T-helper 17 cell (primary cell): ENCODE data around the gene CDC37L1. TPM values are rescaled to one million over a fixed set of nuclear protein-coding genes. Genes with fewer than 3 reads are reported as not detected.

Experiments
- ATAC-seq: fragments of 150-1000 bp; cut with Tn5 transposase; 2 replicates; pipeline ENCODE4 v1.10.0; 2021; ENCODE audit warnings: mild to moderate bottlenecking, moderate library complexity
- DNase-seq, 3 donors: peaks; one replicate each; pipeline versions ENCODE4 v3.0.0 to v3.0.0-alpha.2; 2020 to 2021
- H3K9me3 ChIP-seq: one replicate; pipeline ENCODE4 v1.7.0; 2013; ENCODE audit warnings: low read length, mild to moderate bottlenecking; ENCODE audit not compliant: control insufficient read depth, poor library complexity, severe bottlenecking
- H3K27ac Mint-ChIP-seq: one replicate; pipeline ENCODE4 v1.8.0; 2022; ENCODE audit warnings: mild to moderate bottlenecking, moderate library complexity, mixed read lengths
- H3K27me3 Mint-ChIP-seq: one replicate; pipeline ENCODE4 v1.8.0; 2022; ENCODE audit warnings: mixed read lengths
- H3K36me3 Mint-ChIP-seq: one replicate; pipeline ENCODE4 v1.8.0; 2022; ENCODE audit warnings: low read depth, mixed read lengths
- H3K4me1 Mint-ChIP-seq: one replicate; pipeline ENCODE4 v1.8.0; 2022; ENCODE audit warnings: mild to moderate bottlenecking, mixed read lengths
- H3K4me3 Mint-ChIP-seq: one replicate; pipeline ENCODE4 v1.8.0; 2022; ENCODE audit warnings: mild to moderate bottlenecking, moderate library complexity, mixed read lengths
- total RNA-seq, 4 donors: library from RNA in 2 of 4; stranded (reverse) in 2 of 4; gene quantifications; one replicate each; pipeline ENCODE4 v1.2.3 and lab custom pipeline; 2022 to 2026

Gene CDC37L1
- total RNA-seq, 2 donors from 2014 or later: 18.2 to 20.1 TPM

DNA sequence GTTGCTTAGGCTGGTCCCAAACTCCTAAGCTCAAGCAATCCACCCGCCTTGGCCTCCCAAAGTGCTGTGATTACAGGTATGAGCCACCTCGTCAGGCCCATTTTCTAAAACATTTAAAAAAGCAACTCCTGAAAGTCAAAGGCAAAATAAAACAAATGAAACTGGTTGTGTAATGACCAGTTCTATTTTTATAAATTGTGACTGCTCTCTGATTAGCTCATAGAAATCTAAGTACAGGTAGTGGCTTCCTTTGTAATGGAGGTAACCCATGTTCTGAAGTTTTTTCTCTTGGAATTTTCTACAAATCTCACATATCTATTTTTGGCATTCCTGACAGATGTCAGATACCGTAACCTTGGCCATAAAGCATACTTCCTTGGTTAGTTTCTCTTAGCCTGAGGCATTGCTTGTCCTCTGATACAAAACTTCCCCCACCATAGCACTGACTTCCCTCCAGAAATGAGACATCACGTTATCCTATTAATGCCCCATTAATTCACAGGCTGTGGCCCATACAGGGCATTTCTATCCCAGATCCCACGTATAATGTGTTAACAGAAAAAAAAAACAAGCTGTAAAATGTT, 75.7 kb downstream of the CDC37L1 start:
- no peaks in the 10 kb centered on the region for H3K9me3 ChIP-seq
- DNase-seq: no peak
- Mint-ChIP-seq H3K4me1 (no peaks in the 10 kb centered on the region), H3K36me3 (no peaks in the 10 kb centered on the region), H3K27ac (no peak overlapping the region), H3K4me3 (no peak overlapping the region), H3K27me3 (peaks cover 4% of the 10 kb centered on the region)
- no peak for ATAC-seq

DNA sequence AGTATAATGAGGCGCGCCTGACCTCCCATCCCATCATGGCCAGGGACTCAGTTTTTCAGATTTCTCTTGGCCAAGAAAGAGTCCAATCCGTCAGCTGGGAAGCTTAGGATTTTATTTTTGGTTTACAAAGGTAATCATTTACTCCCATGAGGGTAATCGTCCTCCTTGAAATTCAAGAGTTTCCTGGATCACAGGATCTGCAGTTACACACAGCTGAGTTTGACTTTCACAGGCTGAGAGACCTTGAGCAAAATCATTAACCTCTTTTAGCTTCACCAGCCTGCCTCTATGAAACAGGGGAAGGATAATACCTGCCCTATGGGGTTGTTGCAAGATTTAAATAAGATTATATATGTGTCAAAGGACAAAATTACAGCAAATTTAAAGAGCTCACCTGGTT, 77.1 kb downstream of the CDC37L1 start:
- ATAC-seq: no peak
- Mint-ChIP-seq H3K4me3 (no peak overlapping the region), H3K27ac (no peak overlapping the region), H3K4me1 (no peaks in the 10 kb centered on the region), H3K27me3 (peaks cover 2% of the 10 kb centered on the region), H3K36me3 (peaks cover 1% of the 10 kb centered on the region)
- DNase-seq: no peak
- H3K9me3 ChIP-seq: no peaks in the 10 kb centered on the region

Other genes starting within 250 kb of the CDC37L1 start
- gene SLC1A1, start 189.1 kb upstream of the CDC37L1 start, total RNA-seq: under 1 TPM; 0.07 to 0.13 TPM
- gene PLPP6, start 17.3 kb upstream of the CDC37L1 start, total RNA-seq: 1 to 10 TPM; 5.9 to 7.7 TPM
- gene SPATA6L, start 13.1 kb upstream of the CDC37L1 start, total RNA-seq: 1 to 10 TPM; 5.7 to 9.2 TPM
- gene AK3, start 61.6 kb downstream of the CDC37L1 start, total RNA-seq: 10 to 100 TPM; 14.2 to 15.2 TPM
- gene RCL1, start 113.4 kb downstream of the CDC37L1 start, total RNA-seq: 10 to 100 TPM; 23.5 to 28.1 TPM